B cell (primary cell): ENCODE data around the gene COL19A1. TPM values are rescaled to one million over a fixed set of nuclear protein-coding genes. Genes with fewer than 3 reads are reported as not detected.

ENCODE experiments used
- ATAC-seq: fragments of 200-7000 bp; cut with Tn5 transposase; one replicate; pipeline ENCODE4 v1.10.0; 2021; ENCODE audit warnings: low read depth, mild to moderate bottlenecking, moderate number of reproducible peaks, moderate library complexity
- CTCF ChIA-PET: fragments of 350-600 bp; sonication (Branson Sonifier 250); formaldehyde crosslinking; loops from one replicate; lab custom pipeline; 2021; ENCODE audit warnings: antibody characterized with exemption, inconsistent platforms; lab: Charles Lee
- POLR2A ChIA-PET: fragments of 350-600 bp; sonication (Branson Sonifier 250); formaldehyde crosslinking; loops from one replicate; lab custom pipeline; 2021; ENCODE audit warnings: antibody characterized with exemption; lab: Charles Lee
- DNase-seq: peaks from one replicate; pipeline ENCODE4 v3.0.0; 2013
- H2AFZ ChIP-seq: 2 replicates; pipeline ENCODE4 v1.6.1; 2012; ENCODE audit warnings: mild to moderate bottlenecking, low read depth, low read length; ENCODE audit not compliant: insufficient read depth, poor library complexity, severe bottlenecking
- H3K27ac ChIP-seq, 2 donors: 1 replicate in 1 of 2; 2 replicates in 1 of 2; pipeline ENCODE4 v1.5.1; 2012 to 2013; ENCODE audit warnings: low read length in 2 of 2, mild to moderate bottlenecking in 2 of 2, moderate library complexity in 1 of 2
- H3K27me3 ChIP-seq, 4 experiments: fragments of 200-600 bp in 1 of 4; sonication (generic) in 1 of 4; replicated peaks in 1 of 4; 1 replicate in 2 of 4; 2 replicates in 2 of 4; pipeline versions ENCODE4 v1.6.1 to v1.7.0; 2013 to 2016; ENCODE audit warnings: low read length in 3 of 4, mild to moderate bottlenecking in 2 of 4, mixed read lengths in 1 of 4, moderate library complexity in 1 of 4; ENCODE audit not compliant: insufficient read depth in 4 of 4, control insufficient read depth in 3 of 4; ENCODE audit errors: control extremely low read depth in 1 of 4
- H3K36me3 ChIP-seq, 2 experiments: replicated peaks in 1 of 2; 1 replicate in 1 of 2; 2 replicates in 1 of 2; pipeline versions ENCODE4 v1.6.1 to v1.7.1; 2013; ENCODE audit warnings: low read length in 1 of 2; ENCODE audit not compliant: insufficient read depth in 2 of 2, control insufficient read depth in 1 of 2; ENCODE audit errors: control extremely low read depth in 1 of 2, extremely low read depth in 1 of 2
- H3K4me1 ChIP-seq, 2 donors: fragments of 200-600 bp in 1 of 2; sonication (generic) in 1 of 2; 1 replicate in 1 of 2; 2 replicates in 1 of 2; pipeline versions ENCODE4 v1.5.1 to v1.6.1; 2013 to 2017; ENCODE audit warnings: low read length in 2 of 2; ENCODE audit not compliant: control insufficient read depth in 2 of 2, insufficient read depth in 2 of 2
- H3K4me2 ChIP-seq: replicated peaks from 2 replicates; pipeline ENCODE3; 2012; ENCODE audit warnings: mild to moderate bottlenecking, low read depth, low read length; ENCODE audit not compliant: poor library complexity, severe bottlenecking
- H3K4me3 ChIP-seq, 5 experiments: fragments of 200-600 bp in 1 of 5; sonication (generic) in 1 of 5; 1 replicate in 3 of 5; 2 replicates in 2 of 5; pipeline versions ENCODE4 v1.5.1 to v1.7.0; 2011 to 2016; ENCODE audit warnings: low read length in 4 of 5, mild to moderate bottlenecking in 4 of 5, low read depth in 2 of 5, control low read depth in 1 of 5, moderate library complexity in 1 of 5; ENCODE audit not compliant: insufficient read depth in 1 of 5; ENCODE audit errors: control extremely low read depth in 1 of 5, extremely low read depth in 1 of 5
- H3K79me2 ChIP-seq: fragments of 200-600 bp; sonication (generic); one replicate; pipeline ENCODE4 v1.6.0; 2016; ENCODE audit warnings: low read length; ENCODE audit not compliant: control insufficient read depth, insufficient read depth
- H3K9ac ChIP-seq: fragments of 200-600 bp; sonication (generic); 2 replicates; pipeline ENCODE4 v1.6.1; 2017; ENCODE audit warnings: mild to moderate bottlenecking, low read length, moderate library complexity
- H3K9me3 ChIP-seq, 3 donors: one replicate each; pipeline versions ENCODE4 v1.6.1 to v1.7.1; 2013; ENCODE audit warnings: low read length in 2 of 3; ENCODE audit not compliant: control insufficient read depth in 2 of 3, insufficient read depth in 1 of 3; ENCODE audit errors: control extremely low read depth in 1 of 3
- H4K20me1 ChIP-seq: 2 replicates; pipeline ENCODE4 v1.6.0; 2012; ENCODE audit warnings: mild to moderate bottlenecking, low read length; ENCODE audit not compliant: insufficient read depth, control insufficient read depth, poor library complexity, severe bottlenecking
- H3K27ac Mint-ChIP-seq: one replicate; pipeline ENCODE4 v1.8.0; 2021; ENCODE audit warnings: mixed read lengths
- H3K27me3 Mint-ChIP-seq: one replicate; pipeline ENCODE4 v1.8.0; 2021; ENCODE audit warnings: mixed read lengths
- H3K4me1 Mint-ChIP-seq: one replicate; pipeline ENCODE4 v1.8.0; 2021; ENCODE audit warnings: mixed read lengths
- H3K4me3 Mint-ChIP-seq: one replicate; pipeline ENCODE4 v1.8.0; 2021; ENCODE audit warnings: mixed read lengths
- H3K9me3 Mint-ChIP-seq: one replicate; pipeline ENCODE4 v1.8.0; 2022; ENCODE audit warnings: mixed read lengths; ENCODE audit not compliant: insufficient read depth
- EZH2 ChIP-seq: IDR thresholded peaks from 2 replicates; pipeline ENCODE4 v1.6.1; 2012; ENCODE audit warnings: borderline replicate concordance, low read depth, mild to moderate bottlenecking, moderate library complexity, low read length; ENCODE audit not compliant: insufficient read depth, poor library complexity, severe bottlenecking
- WGBS: methylation state at CpG from one replicate; pipeline ENCODE4 v1.1.5; 2013; ENCODE audit warnings: missing lambda C conversion rate; ENCODE audit not compliant: insufficient coverage; 5-methylcytosine and 5-hydroxymethylcytosine counted together
- intact Hi-C: fragments of 100-400 bp; cut with micrococcal nuclease; formaldehyde crosslinking; loops from one replicate; pipeline ENCODE4 v1.10.0; 2022
- polyA plus RNA-seq: library from polyadenylated mRNA; depleted of rRNA; stranded (reverse); fragments of >200 nt; gene quantifications from 2 replicates; pipeline ENCODE4 v1.2.3, GENCODE V29; 2012
- total RNA-seq, 2 donors: library from RNA; stranded (reverse); fragments of 120-200 nt in 1 of 2; gene quantifications; 1 replicate in 1 of 2; 2 replicates in 1 of 2; pipeline versions ENCODE4 v1.2.3 to v1.2.4, GENCODE V29; 2013 to 2022
- TF ChIP-seq, protein P1 (sequence below): fragments of 200-600 bp; IDR thresholded peaks from one replicate; pipeline ENCODE4 v1.8.0; 2022; ENCODE audit warnings: antibody characterized with exemption, mild to moderate bottlenecking

The COL19A1 gene
- total and polyA plus RNA-seq, 2 donors (not counting 1 experiment from before 2014, with no cell fraction given) = 14.6 to 61.4 TPM

GRCh38 chr6:69817358-69817757 is 49.0 kb upstream of the COL19A1 start:
- intact Hi-C loops = loop anchor here (2.0 kb wide), 2 partner anchors 49 to 63 kb away; partner anchors contain the start of gene COL19A1
- Mint-ChIP-seq H3K4me3 (no peak overlapping the region), H3K27ac (no peak overlapping the region), H3K4me1 (peaks cover 45% of the 10 kb centered on the region), H3K27me3 (no peaks in the 10 kb centered on the region), H3K9me3 (no peaks in the 10 kb centered on the region)
- ATAC-seq = no peak
- H2AFZ ChIP-seq = no peak overlapping the region
- H3K4me2 ChIP-seq = no peak overlapping the region
- no peaks in the 10 kb centered on the region for H4K20me1 ChIP-seq
- no peaks in the 10 kb centered on the region for H3K27me3 ChIP-seq
- H3K27ac ChIP-seq = peak overlapping the region in 1 of 2 donors; percentile 89
- no peak overlapping the region for H3K9ac ChIP-seq
- TF ChIP-seq, protein P1, sequence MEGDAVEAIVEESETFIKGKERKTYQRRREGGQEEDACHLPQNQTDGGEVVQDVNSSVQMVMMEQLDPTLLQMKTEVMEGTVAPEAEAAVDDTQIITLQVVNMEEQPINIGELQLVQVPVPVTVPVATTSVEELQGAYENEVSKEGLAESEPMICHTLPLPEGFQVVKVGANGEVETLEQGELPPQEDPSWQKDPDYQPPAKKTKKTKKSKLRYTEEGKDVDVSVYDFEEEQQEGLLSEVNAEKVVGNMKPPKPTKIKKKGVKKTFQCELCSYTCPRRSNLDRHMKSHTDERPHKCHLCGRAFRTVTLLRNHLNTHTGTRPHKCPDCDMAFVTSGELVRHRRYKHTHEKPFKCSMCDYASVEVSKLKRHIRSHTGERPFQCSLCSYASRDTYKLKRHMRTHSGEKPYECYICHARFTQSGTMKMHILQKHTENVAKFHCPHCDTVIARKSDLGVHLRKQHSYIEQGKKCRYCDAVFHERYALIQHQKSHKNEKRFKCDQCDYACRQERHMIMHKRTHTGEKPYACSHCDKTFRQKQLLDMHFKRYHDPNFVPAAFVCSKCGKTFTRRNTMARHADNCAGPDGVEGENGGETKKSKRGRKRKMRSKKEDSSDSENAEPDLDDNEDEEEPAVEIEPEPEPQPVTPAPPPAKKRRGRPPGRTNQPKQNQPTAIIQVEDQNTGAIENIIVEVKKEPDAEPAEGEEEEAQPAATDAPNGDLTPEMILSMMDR = no peak
- no peak for TF ChIP-seq EZH2
- ChIA-PET POLR2A (no interaction called here), CTCF (interaction anchor here (0.9 to 7.4 kb wide), 3 partner anchors 19 to 50 kb away, joined by 3 to 67 read pairs (median 28); partner anchors contain the start of genes COL19A1 and LMBRD1)
- peaks cover 40 to 48% of the 10 kb centered on the region in 2 donors for H3K4me1 ChIP-seq
- H3K4me3 ChIP-seq = no peak overlapping the region
- no peaks in the 10 kb centered on the region for H3K36me3 ChIP-seq
- peaks cover 4% of the 10 kb centered on the region for H3K79me2 ChIP-seq
- no peak for DNase-seq
- no peaks in the 10 kb centered on the region for H3K9me3 ChIP-seq

- intact Hi-C loops = no loop called here
- ChIA-PET CTCF (interaction anchor here (1.4 kb wide), 1 partner anchor 290 kb away, joined by 4 read pairs; no protein-coding TSS in a partner anchor), POLR2A (interaction anchor here (0.7 kb wide), 1 partner anchor 97 kb away, joined by 7 read pairs; no protein-coding TSS in a partner anchor)
- ATAC-seq = no peak
- Histone ChIP-seq H4K20me1 (no peaks in the 10 kb centered on the region), H3K9ac (no peak overlapping the region), H3K36me3 (no peaks in the 10 kb centered on the region), H3K79me2 (peaks cover 4% of the 10 kb centered on the region), H3K4me2 (no peak overlapping the region), H3K27me3 (no peaks in the 10 kb centered on the region), H3K4me1 (peaks cover 30 to 38% of the 10 kb centered on the region in 2 donors), H2AFZ (no peak overlapping the region), H3K9me3 (no peaks in the 10 kb centered on the region), H3K27ac (peak overlapping the region in 1 of 2 donors; percentile 25), H3K4me3 (no peak overlapping the region)
- no peak for DNase-seq
- Mint-ChIP-seq H3K27me3 (no peaks in the 10 kb centered on the region), H3K4me1 (peaks cover 35% of the 10 kb centered on the region), H3K4me3 (no peak overlapping the region), H3K27ac (no peak overlapping the region), H3K9me3 (no peaks in the 10 kb centered on the region)
- WGBS = 100% methylated on average over 2 of the region's 2 CpGs
- no peak for TF ChIP-seq EZH2
- TF ChIP-seq, protein P1 = no peak
These were observed 48.0 kb upstream of the COL19A1 start for GRCh38 chr6:69818223-69818930.
